ENCODE measurements around the gene TMEM126B.

Gene TMEM126B

DNA sequence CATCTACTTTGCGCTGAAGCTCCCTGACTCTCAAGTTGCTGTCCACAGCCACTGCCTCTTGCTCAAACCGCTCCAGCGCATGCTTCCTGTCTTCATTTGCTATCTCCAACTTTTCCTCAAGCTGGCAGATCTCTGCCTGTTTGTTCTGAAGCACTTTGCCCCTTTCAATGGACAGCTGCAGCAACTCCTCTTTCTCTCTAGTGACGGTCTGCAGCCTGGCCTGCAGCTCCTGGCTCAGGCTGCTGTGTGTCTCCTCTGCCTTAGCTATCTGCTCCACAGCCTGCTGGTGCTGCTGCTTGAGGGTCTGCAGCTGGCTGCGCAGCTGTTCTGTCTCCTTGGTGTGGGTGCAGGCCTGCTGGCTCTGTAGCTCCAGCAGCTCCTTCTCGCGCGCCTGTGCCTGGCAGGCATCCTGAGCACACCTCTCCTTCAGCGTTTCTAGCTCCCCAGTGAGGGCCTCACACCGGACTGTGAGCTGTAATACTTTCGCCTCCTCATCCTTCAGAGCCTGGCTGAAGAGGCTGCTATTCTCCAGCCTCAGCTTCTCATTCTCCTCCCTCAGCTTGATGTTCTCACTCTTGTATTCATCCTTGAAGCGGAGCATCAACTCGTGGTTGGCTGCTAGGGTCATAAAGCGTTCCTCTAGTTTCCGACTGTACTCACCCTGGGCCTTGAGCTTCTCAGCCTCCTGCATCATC, 56.9 kb downstream of the TMEM126B start:
- Mint-ChIP-seq H3K4me1 (ENCODE audit: low read depth) (peaks cover 17% of the 10 kb centered on the region), H3K36me3 (ENCODE audit: low read depth) (no peaks in the 10 kb centered on the region), H3K27ac (no peak overlapping the region), H3K27me3 (no peaks in the 10 kb centered on the region), H3K4me3 (no peak overlapping the region), H3K9me3 (no peaks in the 10 kb centered on the region)
- DNase-seq = no peak

DNA sequence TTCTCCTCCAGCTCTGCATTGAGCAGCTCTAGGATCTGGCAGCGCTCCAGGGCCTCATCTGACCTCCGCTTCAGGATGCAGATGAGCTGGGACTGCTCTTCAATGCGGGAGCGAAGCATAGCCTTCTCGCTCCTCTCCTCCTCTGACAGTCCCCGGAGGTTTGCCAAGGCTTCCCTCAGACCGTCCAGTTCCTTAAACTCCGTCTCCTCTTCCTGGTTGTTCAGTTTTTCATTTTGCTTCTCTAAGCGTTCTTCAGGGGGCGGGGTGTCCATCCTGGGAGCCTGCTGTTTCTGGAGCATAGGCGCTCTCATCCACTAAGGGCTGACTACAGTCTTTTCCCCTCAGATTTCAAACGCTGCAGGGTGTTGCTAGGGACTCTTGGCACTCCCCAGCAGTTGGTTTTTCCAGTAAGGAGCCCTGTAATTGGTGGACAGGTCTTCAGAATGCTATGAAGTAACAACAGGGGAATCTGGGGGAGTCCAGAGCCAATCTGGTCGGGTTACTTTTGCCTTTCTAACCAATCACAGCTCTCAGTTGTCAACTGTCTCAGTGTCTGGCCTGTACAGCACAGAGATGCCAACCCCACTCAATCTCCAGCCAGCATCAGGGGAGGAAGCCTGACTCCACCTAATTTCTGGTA, 57.5 kb downstream of the TMEM126B start, which contains the start of gene CCDC89:
TSS of gene CCDC89 (minus strand) at position 376 of the 640 bp plus-strand sequence. CDS start at position 311, 65 bp downstream.
- DNase-seq = no peak

More for the DNA sequence above, 57.5 kb downstream of the TMEM126B start, which contains the start of gene CCDC89:
- no peaks in the 10 kb centered on the region for H3K9me3 Mint-ChIP-seq
- no peak within 1 kb of the TSS for H3K4me3 Mint-ChIP-seq
- H3K4me1 Mint-ChIP-seq (ENCODE audit: low read depth) = peaks cover 17% of the 10 kb centered on the region
- H3K27me3 Mint-ChIP-seq = no peaks in the 10 kb centered on the region
- no peaks in the 10 kb centered on the region for H3K36me3 Mint-ChIP-seq (ENCODE audit: low read depth)
- no peak within 1 kb of the TSS for H3K27ac Mint-ChIP-seq

Data from activated T-cell treated with anti-CD3 and anti-CD28 coated beads, Interleukin-2, amount 50 U/mL, for 24 hours (primary cell).